Putamen (tissue), 1 donor: ENCODE measurements around the gene WDR33.

Source experiments
- DNase-seq: peaks from one replicate; pipeline ENCODE4 v3.0.0-alpha.2; 2016; ENCODE audit warnings: low spot score

Gene WDR33

DNA sequence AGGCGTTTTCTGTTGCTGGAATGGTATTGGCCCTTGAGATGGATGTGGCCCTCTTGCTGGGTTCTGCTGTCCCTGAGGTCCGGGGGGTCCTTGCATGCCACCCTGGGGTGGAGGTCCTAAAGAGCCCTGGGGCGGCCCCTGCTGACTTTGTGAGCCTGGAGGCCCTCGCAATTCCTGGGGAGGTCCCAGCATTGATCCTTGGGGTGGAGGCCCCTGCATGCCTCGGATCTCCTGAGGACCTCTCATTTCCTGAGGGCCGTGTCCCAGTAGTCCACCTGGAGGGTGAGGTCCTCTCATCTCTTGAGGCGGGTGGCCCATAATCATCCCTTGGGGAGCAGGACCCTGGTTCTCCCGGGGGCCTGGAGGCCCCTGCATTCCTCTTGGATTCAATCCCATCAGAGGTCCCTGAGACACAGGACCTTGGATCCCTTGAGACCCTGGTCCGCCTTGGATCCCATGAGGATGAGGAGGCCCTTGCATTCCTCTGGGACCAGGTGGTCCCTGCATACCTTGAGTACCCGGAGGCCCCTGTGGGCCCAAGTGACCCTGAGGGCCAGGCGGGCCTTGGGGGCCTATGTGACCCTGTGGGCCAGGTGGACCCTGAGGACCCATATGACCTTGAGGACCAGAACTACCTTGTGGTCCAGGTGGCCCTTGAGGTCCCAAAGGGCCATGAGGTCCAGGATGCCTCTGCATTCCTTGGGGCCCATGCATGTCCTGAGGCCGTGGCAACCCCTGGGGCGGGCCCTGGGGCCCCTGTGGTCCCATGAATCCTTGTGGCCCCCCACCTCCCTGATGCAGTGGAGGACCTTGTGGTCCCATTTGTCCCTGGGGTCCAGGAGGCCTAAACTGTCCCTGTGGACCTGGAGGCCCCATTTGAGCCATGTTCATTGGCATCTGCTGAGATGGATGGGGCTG lies 91.4 kb downstream of the WDR33 start:
- DNase-seq, result no peak

DNA sequence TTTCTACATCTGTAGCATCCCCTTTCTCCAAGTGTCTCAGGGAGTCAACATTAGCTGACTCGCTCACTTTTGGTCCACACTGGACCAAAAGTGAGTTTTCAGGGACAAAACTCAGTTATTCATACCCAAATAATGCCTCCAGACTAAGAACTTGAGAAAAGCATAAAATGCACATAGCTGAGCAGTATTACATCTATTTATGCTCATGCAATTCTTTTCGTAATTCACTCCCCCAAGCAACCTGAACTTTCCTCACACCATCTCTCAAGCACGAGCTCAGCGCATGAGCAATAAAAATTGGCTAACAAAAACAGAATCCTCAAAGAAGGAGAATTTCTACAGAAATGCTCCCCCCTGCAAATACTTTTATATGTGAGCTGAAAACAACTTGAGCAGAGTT lies 92.7 kb downstream of the WDR33 start:
- DNase-seq, result no peak

DNA sequence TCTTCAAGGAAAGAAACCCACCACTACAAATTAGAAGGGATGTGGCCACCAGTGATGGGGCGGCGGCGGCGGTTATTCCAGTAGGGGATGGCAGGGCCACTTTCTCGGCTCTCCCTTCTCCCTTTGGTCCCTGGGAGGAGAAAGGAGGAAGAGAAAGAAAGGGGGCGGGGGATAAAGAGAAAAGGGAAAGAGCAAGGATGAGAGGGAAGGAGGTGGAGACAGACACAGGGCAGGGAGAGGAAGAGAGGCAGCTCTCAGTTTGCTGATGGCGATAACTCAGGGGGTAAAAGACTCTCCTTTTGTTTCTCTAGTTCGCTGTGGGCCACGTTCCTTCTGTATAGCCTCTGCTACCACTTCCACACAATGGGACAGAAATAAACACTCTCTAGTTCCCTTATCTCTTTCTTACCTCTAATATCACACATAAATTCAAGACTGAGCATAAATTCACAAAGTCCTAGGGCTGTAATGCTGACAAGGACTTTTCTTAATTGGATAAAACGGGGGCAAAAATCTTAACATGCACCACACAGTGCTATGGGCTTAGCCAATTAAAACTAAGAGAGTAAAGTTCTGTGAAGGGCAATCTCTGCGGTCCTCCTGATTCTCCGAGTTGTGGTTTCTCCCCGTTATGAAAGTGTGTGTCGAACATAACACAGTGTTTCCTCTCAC lies 95.1 kb downstream of the WDR33 start:
- DNase-seq, result no peak

DNA sequence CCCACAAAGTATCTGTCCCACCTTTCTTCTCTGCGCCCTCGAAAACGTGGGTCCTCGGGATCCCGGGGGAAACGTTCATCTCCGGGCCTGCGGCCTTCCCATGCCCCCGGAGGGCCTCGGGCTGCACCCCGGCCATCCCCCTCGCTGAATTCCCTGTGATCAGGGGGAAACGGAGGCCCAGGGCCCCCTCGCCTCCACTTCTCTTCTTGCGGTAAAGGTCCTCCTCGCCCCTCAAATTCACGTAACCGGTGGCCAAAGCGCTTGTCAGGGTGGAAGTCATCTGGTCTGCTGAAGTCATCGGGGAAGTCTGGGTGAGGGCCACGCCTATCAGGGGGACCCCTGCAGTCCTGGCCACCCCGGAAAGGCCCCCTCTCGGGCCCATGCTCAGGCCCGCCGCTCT lies 97.4 kb downstream of the WDR33 start:
- DNase-seq, result no peak

DNA sequence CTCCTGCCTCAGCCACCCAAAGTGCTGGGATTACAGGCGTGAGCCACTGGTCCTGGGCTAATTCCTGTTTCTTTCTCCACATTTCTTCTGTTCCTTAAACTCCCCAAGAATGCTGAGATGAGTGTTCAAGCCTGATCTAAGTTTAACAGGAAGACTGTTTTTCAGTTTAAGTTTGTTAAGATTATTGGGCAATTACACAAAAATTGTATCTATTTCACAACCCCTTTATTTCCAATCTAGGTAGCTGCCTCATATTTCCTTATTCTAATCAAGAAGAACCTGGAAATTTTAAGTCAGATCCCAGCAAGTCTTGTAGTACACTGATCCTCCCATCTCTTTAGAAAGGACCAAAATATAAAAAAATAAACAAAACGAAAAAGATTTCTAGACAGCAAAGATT lies 98.0 kb downstream of the WDR33 start:
- no peak for DNase-seq

DNA sequence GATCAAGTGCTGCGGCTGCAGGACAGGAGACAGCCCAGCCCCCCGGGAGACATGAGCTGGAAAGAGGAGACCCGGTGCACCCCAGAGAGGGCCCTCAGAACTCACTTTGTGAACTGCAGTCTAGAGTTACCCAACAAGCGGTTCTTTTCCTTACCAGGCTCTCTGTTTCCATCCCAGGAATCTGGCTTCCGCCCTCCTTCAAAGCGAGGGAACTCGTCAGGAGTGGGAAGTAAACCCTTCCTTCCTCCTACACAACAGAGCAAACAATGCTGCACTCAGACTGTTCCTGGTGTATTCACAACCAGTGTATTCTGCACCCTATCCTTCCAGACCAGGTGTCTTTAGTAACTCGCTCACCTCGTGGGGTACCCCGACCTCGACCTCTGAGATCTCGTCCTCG lies 101.6 kb downstream of the WDR33 start:
- DNase-seq, result no peak

DNA sequence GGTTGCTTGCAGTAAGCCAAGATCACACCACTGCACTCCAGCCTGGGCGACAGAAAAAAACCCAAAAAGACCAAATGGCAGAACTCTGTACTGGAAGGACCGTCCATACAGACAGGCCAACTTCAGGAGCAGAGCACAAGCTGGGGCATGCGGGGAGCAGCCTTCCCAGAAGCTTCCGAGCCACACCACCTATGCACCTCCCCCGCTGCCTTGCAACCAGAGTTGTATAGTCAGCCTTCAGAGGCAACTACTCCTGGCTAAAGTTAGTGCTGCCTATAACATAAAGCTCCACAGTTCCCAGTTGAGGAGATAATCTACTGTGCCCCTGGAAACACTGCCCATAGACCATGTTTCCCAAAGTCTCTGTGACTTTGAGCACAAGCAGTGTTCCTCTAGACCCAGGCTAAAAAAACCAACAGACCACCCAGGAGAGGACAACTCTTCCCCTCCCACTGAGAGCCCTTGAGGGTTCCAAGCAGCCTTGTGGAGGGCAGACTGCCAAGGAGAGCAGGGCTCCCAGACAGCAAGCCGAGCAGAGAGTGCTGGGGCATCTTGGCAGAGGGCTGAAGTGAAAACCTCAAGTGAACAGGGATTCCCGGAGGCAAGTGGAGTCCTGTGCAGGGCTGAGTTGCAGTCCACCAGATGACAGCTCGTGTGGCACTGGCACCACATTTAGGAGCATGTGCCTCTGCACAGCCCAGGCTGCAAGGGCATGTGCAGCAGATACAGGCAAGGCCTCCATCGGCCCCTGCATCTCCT lies 102.9 kb downstream of the WDR33 start:
- DNase-seq, result no peak

DNA sequence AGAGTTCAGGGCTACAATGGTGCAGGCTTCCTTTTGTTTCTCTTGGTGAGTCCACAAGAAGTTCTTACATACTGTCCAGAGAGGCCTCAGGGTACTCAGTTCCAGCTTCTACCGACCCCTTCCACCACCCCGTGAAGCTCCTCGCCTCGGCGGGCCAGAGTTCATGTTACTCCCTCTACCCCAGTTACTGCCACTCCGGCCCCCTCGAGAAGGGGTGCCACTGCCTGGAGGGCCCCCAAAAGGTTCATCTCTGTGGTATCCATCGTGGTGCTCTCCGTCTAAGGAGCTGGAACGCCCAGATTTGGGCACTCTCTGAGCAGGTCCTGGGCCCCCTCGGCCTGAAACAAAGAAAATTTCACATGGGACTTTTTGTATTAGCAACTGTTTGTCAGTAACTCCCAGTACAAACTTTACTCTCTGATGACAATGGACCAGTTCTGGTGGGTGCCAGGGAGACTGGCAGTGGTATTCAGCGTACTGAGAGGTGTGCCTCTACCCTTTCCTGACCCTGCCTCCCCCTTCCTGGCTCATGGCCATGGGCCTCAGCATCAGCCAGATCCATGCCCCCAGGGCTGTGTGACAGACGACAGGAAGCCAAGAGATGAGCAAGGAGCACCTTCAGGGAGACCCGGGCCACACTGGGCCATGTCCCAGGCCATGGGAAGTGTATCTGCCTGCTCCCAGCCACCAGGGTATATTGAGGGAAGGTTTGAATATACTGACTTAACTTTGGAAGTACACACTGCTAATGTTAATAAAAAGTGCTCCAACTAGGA lies 104.6 kb downstream of the WDR33 start:
- DNase-seq, result no peak

DNA sequence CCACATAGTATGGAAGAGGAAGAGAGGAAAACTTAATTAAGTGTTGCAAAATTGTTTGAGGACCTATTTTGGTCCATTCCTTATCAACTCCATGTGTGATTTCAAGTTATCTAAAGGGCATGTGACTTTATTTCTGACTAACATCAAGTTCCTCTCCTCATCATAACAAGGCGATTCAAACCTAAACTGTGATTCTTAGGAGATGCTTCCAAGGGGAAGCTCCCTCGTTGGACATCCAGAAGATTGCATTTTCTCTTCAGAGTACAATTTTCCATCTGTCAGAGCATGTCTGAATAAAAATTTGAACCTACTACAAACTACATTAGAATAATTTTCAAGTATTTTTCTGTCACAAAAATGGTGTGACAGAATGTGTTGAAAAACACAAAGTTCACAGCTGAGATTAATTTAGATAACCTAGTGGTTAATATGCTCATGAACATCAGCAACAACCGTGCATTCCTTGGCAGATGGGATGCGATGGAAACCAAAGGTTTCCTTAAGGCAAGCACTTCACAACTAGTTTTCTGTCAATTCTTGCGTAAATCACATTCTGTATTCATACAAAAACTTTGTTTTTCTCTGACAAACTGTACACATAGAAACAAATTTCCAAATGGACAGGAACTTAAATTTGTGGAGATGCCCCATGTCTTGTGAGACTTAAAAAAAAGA lies 105.4 kb downstream of the WDR33 start:
- no peak for DNase-seq

DNA sequence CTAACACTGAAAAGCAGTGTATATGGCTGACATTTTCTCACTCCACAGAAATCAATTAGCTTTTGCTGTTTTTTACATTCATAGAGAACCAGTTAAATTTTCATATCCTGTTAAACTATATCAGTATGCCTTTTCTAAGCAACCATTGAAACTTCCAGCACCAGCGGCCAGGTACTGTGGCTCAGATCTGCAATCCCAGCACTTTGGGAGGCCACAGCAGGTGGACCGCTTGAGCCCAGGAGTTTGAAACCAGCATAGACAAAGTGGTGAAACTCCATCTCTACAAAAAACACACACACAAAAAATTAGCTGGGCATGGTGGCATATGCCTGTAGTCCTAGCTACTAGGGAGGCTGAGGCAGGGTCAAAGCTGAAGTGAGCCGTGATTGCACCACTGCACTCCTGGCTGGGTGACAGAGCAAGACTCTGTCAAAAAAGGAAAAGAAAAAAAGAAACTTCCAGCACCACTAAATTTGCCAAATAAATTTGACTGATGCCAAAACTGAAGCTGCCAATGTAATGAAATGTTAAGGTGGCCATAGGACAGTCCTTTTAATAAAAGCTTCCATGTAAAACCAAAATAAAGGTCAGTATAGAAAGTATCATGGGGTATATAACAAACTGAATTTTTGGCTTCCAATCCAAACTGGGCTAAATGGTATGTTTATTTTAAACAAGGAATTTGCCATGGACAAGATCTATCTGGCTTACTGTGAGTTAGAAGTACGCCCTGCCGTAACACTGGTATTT lies 106.2 kb downstream of the WDR33 start:
- DNase-seq, result no peak

DNA sequence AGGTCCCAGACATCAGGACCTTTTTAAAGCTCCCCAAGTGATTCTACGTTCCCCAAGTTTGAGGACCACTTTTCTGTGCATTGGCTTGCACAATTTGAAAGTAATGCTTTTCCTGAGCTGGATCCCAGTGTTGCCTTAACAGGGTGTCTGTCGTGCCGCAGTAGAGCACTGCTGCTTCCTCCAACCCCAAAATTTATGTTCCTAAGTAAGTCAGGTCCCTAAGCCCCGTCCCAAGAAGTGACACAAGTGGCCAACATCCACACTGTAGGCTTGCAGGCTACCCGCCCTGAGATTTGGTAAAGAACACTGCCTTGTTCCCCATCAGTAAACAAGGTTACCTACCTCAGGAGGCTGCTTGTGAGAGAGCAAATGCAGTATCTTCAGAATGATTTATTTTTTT lies 107.7 kb downstream of the WDR33 start:
- DNase-seq, result no peak

DNA sequence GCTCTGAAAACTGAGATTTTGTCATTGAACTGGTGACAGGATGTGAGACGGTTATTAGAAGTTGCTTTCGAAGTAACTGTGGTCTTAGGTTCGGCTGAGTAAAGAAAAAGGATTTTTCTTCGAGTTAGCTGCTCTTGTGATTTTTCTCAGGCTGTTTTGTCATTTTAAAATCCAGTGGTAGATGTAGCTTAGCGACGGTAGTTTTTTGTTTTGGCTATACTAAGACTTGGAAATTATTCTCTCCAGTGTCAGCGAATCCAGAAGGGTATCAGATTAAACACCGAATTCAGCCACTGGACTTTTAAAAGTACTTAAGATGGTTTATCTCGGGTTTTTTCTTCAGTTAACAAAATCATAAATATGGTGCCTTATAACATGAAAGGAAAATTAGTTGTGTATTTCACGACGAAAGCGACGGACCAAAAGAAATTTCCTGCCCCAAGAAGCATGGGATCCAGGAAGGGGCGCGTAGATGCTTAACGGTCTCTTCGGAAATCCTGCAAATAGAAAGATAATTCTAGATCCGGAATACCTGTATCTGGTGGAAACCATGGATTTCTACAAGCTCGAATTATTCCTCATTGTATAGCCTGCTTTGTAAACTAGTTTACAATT lies 108.5 kb downstream of the WDR33 start:
- no peak for DNase-seq

DNA sequence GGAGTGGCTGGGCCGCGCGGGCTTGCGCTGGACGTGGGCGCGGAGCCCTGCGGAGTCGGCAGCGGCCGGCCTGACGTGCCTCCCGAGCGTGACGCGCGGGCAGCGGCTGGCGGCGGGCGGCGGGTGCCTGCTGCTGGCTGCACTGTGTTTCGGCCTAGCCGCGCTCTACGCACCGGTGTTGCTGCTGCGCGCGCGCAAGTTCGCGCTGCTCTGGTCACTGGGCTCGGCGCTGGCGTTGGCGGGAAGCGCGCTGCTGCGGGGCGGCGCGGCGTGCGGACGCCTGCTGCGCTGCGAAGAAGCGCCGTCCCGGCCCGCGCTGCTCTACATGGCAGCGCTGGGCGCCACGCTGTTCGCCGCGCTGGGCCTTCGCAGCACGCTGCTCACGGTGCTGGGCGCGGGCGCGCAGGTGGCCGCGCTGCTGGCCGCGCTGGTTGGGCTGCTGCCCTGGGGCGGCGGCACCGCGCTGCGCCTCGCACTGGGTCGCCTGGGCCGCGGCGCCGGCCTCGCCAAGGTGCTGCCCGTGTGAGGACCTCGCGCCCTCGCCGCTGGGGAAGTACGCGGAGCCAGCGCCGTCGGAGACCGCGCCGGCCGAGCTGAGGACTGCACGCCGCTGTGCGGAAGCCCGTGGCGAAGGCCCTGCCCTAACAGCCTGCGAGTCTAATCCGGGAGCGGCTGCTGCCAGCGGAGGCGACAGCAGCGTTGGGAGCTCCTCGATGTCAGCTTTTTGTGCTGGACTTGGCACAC lies 109.1 kb downstream of the WDR33 start:
- DNase-seq, result peak; percentile 71

DNA sequence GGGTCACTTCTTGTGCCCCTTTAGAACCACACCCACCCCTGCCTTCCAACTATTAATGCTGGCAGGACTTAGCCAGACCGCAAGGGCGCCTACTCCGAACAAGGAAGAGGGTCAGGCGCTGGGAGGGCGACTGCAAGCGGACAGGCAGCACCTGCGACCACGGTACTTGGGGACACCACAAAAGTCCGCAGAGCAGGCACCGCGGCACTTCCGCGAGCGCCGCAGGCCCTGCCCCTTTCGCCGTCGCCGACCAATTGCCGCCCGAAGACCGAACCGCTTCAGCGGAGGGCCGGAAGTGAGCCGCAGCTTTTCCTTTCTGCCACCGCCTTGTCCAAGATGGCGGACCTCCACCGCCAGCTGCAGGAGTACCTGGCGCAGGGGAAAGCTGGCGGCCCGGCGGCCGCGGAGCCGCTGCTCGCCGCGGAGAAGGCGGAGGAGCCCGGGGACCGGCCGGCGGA lies 109.7 kb downstream of the WDR33 start, which contains the start of gene SFT2D3:
Gene SFT2D3 (plus strand): TSS at position 305 of the 458 bp plus-strand sequence. CDS start 32 bp downstream, at position 337.
- peak; percentile 91 for DNase-seq

DNA sequence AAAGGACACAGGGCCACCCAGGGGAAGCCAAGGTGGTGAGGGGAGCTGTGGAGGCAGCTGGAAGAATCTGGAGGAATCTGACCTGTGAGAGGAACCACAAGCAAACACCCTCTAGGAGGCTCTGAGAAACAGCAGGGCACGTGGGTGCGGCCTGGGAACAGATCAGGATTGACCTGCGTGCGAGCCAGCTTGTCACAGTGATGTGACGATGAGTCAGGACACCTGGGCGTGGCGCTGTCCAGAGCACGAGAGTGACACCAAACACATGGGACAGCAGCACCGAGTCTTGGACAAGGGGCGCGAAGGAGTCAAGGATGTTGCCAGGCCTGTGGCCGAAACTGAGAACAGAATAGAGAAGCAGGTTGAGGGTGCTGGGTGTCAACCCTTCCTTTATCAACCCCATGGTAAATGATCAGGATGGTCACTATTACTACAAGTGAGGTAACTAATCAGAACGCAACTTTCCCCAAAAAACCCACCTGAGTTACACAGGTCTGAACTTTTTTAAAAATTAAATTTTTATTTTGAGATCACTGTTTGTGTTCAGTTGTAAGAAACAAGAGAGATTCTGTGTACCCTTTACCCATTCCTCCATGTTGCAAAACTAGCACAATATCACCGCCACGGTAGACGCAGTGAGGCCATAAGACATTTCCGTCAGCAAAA lies 110.3 kb downstream of the WDR33 start:
- DNase-seq, result no peak

DNA sequence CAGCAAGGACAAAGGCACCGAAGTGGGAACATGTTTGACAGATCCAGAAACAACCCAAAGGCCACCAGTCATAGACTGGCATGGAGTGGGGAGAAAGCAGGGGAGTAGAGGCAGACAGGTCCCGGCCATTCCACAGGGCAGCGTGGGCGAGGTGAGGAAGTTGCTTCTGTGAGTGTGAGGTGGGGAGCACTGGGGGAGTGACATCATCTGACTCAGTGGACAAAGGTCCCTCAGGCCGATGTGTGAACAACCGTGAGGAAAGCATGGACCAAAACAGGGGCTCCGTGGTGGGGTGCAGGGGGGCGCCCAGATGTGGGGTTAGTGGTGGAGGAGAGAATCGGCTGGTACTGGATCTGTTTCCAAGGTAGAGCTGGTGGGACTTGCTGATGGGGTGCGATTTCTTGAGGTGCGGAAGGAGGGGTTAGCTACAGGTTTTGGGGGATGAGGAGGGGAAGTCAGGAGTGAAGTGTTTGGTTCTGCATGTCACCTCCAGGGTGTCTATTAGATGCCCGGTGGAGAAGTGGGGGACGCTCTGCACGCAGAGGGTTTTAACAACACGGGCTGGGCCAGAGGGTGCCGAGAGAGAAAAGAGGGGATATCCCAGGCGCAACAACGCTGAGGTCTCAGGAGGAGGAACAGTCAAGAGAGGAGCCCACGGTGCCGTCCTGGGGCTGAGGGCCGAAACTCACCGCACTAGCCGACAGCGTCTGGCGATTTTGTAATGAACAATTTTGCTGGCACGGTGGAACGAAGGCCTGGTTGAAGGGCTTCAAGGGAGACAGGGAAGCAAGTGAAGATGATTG lies 112.2 kb downstream of the WDR33 start:
- DNase-seq, result no peak

DNA sequence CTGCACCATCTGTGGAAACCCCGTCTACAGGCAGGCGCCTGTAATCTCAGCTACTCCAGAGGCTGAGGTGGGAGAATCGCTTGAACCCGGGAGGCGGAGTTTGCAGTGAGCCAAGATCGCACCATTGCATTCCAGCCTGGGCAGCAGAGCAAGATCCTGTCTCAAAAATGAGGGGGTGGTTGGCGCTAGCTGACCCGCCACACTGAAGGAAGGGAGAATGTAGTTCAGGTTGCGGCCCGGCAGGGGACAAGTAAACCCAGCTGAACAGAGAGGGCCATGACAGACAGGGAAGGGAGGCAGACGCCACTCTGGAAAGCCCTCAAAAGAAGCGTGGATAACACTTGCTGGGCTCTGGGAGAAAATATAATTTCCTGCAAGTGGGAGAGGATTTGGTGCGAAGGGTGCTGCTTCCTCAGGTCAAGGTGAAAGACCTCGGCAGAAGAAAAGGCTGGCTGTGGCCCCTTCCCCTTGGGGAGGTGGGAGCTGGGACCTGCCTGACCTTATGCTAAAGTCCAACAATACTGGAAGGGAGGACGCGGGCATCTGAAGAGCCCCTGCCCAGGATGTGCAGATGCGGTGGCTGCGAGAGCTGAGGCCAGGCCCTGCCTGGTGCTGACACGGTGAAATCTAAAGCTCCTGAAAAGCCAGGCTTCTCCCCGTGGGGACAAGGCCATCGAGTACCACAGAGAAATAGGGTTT lies 113.3 kb downstream of the WDR33 start:
- no peak for DNase-seq
